ENCODE measurements around the gene REST. TPM values are rescaled to one million over a fixed set of nuclear protein-coding genes. Genes with fewer than 3 reads are reported as not detected.

The REST gene, protein sequence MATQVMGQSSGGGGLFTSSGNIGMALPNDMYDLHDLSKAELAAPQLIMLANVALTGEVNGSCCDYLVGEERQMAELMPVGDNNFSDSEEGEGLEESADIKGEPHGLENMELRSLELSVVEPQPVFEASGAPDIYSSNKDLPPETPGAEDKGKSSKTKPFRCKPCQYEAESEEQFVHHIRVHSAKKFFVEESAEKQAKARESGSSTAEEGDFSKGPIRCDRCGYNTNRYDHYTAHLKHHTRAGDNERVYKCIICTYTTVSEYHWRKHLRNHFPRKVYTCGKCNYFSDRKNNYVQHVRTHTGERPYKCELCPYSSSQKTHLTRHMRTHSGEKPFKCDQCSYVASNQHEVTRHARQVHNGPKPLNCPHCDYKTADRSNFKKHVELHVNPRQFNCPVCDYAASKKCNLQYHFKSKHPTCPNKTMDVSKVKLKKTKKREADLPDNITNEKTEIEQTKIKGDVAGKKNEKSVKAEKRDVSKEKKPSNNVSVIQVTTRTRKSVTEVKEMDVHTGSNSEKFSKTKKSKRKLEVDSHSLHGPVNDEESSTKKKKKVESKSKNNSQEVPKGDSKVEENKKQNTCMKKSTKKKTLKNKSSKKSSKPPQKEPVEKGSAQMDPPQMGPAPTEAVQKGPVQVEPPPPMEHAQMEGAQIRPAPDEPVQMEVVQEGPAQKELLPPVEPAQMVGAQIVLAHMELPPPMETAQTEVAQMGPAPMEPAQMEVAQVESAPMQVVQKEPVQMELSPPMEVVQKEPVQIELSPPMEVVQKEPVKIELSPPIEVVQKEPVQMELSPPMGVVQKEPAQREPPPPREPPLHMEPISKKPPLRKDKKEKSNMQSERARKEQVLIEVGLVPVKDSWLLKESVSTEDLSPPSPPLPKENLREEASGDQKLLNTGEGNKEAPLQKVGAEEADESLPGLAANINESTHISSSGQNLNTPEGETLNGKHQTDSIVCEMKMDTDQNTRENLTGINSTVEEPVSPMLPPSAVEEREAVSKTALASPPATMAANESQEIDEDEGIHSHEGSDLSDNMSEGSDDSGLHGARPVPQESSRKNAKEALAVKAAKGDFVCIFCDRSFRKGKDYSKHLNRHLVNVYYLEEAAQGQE
- 15.3 and 24.8 TPM in 2 replicates for total RNA-seq

DNA sequence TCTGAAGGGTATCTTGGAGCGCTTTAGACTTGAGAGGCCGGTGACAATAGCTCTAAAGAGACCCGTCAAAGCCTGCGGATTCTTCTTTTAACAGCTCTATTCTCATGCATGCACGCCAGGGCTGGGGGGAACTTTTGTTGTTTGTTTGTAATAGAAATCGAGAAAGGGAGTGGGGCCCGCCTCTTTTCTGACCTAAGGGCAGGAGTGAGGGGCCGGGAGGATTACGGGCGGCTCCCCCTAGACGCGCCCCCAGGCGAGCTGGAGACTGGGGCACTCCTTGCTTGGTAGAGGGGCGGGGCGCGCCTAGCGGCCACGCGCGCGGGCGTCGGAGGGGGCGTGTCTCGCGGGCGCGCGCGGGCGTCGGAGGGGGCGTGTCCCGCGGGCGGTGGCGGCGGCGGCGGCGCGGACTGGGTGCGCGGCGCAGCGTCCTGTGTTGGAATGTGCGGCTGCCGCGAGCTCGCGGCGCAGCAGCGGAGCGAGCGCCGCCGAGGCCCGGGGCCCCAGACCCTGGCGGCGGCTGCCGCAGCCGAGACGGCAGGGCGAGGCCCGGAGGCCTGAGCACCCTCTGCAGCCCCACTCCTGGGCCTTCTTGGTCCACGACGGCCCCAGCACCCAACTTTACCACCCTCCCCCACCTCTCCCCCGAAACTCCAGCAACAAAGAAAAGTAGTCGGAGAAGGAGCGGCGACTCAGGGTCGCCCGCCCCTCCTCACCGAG is at the start of gene REST:
Gene REST, plus strand, starts transcription at position 412 of the 717 bp plus-strand sequence. CDS start 2,739 bp downstream, outside the sequence.

DNA sequence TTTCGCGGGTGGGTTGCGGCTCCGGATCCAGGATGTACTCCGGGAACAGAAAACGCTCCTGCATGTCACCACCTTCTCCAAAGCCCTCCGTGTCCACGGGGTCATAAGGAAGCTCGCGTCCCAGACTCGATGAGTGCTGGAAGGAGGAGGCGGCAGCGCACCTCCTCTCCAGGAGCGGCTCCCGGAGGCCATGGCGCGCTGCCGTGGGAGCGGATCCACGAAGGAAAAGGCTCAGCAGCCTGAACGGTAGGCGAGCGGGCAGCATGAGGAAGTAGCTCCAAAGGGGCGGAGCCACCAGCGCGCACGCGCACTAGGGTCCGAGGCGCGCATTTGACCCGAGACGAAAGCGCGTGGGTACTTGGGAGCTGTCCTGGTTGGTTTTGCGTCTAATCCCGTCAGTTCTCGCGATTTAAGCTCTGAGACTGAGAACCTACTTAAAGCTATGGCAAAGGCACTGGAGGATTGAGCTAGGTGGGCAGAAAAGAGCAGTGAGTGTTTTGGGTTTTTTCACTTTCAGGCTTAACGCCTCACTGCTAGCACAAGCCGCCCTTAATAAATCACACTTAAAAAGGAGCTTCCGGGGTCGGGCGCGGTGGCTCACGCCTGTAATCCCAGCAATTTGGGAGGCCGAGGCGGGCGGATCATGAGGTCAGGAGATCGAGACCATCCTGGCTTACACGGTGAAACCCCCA is 69.8 kb downstream of the REST start, which contains the start of gene NOA1:
Gene NOA1, minus strand, starts transcription at position 286 of the 692 bp plus-strand sequence. Its CDS starts 21 bp downstream, at position 265.

DNA sequence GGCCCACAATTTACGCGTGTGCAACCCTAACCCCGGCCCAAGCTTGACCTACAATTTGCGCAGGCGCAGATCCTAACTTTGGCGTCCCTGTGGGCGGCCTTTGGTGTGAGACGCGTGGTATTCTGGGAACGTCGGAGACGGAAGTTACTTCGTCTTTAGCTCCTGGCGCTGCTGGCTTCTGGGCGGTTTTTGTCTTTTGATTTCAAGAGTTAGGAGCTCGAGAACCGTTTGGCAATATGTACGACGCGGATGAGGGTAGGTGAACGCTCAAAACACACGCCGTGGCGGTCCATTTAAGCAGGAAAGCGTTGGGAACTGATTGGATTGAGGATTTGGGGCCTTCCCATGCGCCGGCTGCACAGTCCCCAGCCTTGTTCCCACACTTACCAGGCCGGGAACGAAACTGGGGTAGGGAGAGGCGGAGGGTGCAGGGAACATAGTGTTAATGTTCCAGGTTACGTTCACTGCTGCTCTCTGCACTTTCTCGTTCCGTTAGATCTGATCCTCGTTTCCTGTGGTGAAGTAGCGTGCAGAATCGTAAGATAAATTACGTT is 71.1 kb downstream of the REST start, which contains the start of gene POLR2B:
Gene POLR2B, plus strand, starts transcription at position 147 of the 554 bp plus-strand sequence. Its CDS starts 90 bp downstream, at position 237.

Other genes with a start within 250 kb of the REST start
- gene HOPX, start 226.6 kb upstream of the REST start, total RNA-seq: 3.9 and 5.5 TPM in 2 replicates
- gene SPINK2, start 86.2 kb upstream of the REST start, total RNA-seq: not detected in 2 replicates
- gene NOA1, start 69.7 kb downstream of the REST start, total RNA-seq: 13.8 and 20.7 TPM in 2 replicates
- gene POLR2B, start 71.0 kb downstream of the REST start, total RNA-seq: 83.9 and 119 TPM in 2 replicates
- 415 and 416 TPM in 2 replicates for gene IGFBP7, start 202.5 kb downstream of the REST start, total RNA-seq